ENCODE data around the gene OXGR1. TPM values are rescaled to one million over a fixed set of nuclear protein-coding genes. Genes with fewer than 3 reads are reported as not detected.
"Not testable (repeated sequence)": the region's sequence is repeated elsewhere in the genome, so short reads cannot be mapped to it uniquely, and the experiment has no call there.

Gene OXGR1
- total RNA-seq, 1 experiment from 2014 or later: not detected

- no peak overlapping the region for H3K23ac ChIP-seq (ENCODE audit: insufficient read length, low read depth, low read length)
- H3K4me1 ChIP-seq (ENCODE audit: insufficient read depth, low read length): no peaks in the 10 kb centered on the region
- H3K27me3 Mint-ChIP-seq (ENCODE audit: low read depth): peaks cover 40% of the 10 kb centered on the region
- H4K5ac ChIP-seq (ENCODE audit: insufficient read length, low read depth, low read length): no peak overlapping the region
- no peaks in the 10 kb centered on the region for H3K79me2 ChIP-seq (ENCODE audit: insufficient read depth, low read length)
- no peak overlapping the region for H3K4ac ChIP-seq (ENCODE audit: low read depth, low read length)
- no peaks in the 10 kb centered on the region for H3K27me3 ChIP-seq (ENCODE audit: insufficient read depth, low read length)
- H2BK15ac ChIP-seq (ENCODE audit: low read depth, low read length): no peak overlapping the region
- H3K14ac ChIP-seq (ENCODE audit: insufficient read depth, low read length): no peak overlapping the region
- DNase-seq: no peak
- H3K79me1 ChIP-seq (ENCODE audit: insufficient read depth, low read depth, low read length, poor library complexity, severe bottlenecking): no peaks in the 10 kb centered on the region
- no peak overlapping the region for H2AFZ ChIP-seq (ENCODE audit: low read length)
- H2AK5ac ChIP-seq (ENCODE audit: insufficient read length, low read length): no peak overlapping the region
- no peaks in the 10 kb centered on the region for H4K20me1 ChIP-seq (ENCODE audit: control insufficient read depth, insufficient read depth, insufficient read length)
- peaks cover 10 to 15% of the 10 kb centered on the region in 2 experiments for H3K4me1 Mint-ChIP-seq
- H4K91ac ChIP-seq (ENCODE audit: insufficient read length, low read depth, low read length): no peak overlapping the region
- H3T11ph ChIP-seq (ENCODE audit: low read length): no peak overlapping the region
- H3K23me2 ChIP-seq (ENCODE audit: insufficient read length, low read depth, low read length, poor library complexity, severe bottlenecking): no peaks in the 10 kb centered on the region
- H3K18ac ChIP-seq (ENCODE audit: insufficient read length, low read depth, low read length): no peak overlapping the region
- no peak overlapping the region for H4K8ac ChIP-seq (replicated peaks; ENCODE audit: insufficient read length, low read depth, low read length)
- H3K4me3 Mint-ChIP-seq: no peak overlapping the region
- no peak overlapping the region for H3K27ac ChIP-seq (ENCODE audit: insufficient read length, low read depth, low read length)
- H3K9ac ChIP-seq (ENCODE audit: extremely low read depth, insufficient read length, low read length): no peak overlapping the region
- H2BK5ac ChIP-seq (ENCODE audit: insufficient read length, low read length): no peak overlapping the region
- H3K27ac Mint-ChIP-seq: no peak overlapping the region
- no peak overlapping the region for H3K56ac ChIP-seq (ENCODE audit: insufficient read length, low read depth, low read length)
- no peak overlapping the region for H2BK120ac ChIP-seq (ENCODE audit: low read depth, low read length, poor library complexity, severe bottlenecking)
- no CpG with 5 or more reads among the region's 2 CpGs for WGBS (ENCODE audit: extremely low coverage, insufficient read length, low lambda C conversion rate)
- no peak overlapping the region for H2BK20ac ChIP-seq (ENCODE audit: low read depth, low read length, poor library complexity, severe bottlenecking)
- no peak for TF ChIP-seq CTCF (conservative IDR thresholded peaks at IDR 0.05)
- no peak overlapping the region for H3K4me2 ChIP-seq (ENCODE audit: insufficient read depth, insufficient read length, low read length)
- H2BK12ac ChIP-seq (ENCODE audit: insufficient read length, low read depth, low read length): no peak overlapping the region
- peaks cover 14 to 17% of the 10 kb centered on the region in 2 experiments for H3K9me3 Mint-ChIP-seq
- no peaks in the 10 kb centered on the region; a peak in 1 of 7 replicates for H3K36me3 Mint-ChIP-seq (ENCODE audit: insufficient read depth in 1 of 3, low read depth in 3 of 3)
- no peaks in the 10 kb centered on the region for H3K9me3 ChIP-seq (ENCODE audit: control insufficient read depth, low read depth, low read length)
Measured at GRCh38 chr13:96982672-96983071, 11.6 kb downstream of the OXGR1 start.

GRCh38 chr13:96979861-96980260 is 14.4 kb downstream of the OXGR1 start:
- Mint-ChIP-seq H3K4me1 (peaks cover 10 to 15% of the 10 kb centered on the region in 2 experiments), H3K9me3 (peaks cover 20 to 23% of the 10 kb centered on the region in 2 experiments), H3K27me3 (ENCODE audit: low read depth) (peaks cover 33% of the 10 kb centered on the region)
- H3T11ph ChIP-seq (ENCODE audit: low read length); H2BK15ac ChIP-seq (ENCODE audit: low read depth, low read length); H3K9ac ChIP-seq (ENCODE audit: extremely low read depth, insufficient read length, low read length); H3K36me3 Mint-ChIP-seq (ENCODE audit: insufficient read depth in 1 of 3, low read depth in 3 of 3); H3K4me3 Mint-ChIP-seq; H3K4me2 ChIP-seq (ENCODE audit: insufficient read depth, insufficient read length, low read length); H3K4ac ChIP-seq (ENCODE audit: low read depth, low read length); DNase-seq; H2BK20ac ChIP-seq (ENCODE audit: low read depth, low read length, poor library complexity, severe bottlenecking); H2BK5ac ChIP-seq (ENCODE audit: insufficient read length, low read length); H3K27me3 ChIP-seq (ENCODE audit: insufficient read depth, low read length); H3K56ac ChIP-seq (ENCODE audit: insufficient read length, low read depth, low read length); H3K27ac ChIP-seq (ENCODE audit: insufficient read length, low read depth, low read length); H2BK120ac ChIP-seq (ENCODE audit: low read depth, low read length, poor library complexity, severe bottlenecking); H2BK12ac ChIP-seq (ENCODE audit: insufficient read length, low read depth, low read length); H4K5ac ChIP-seq (ENCODE audit: insufficient read length, low read depth, low read length); H3K79me2 ChIP-seq (ENCODE audit: insufficient read depth, low read length); H4K91ac ChIP-seq (ENCODE audit: insufficient read length, low read depth, low read length); H4K8ac ChIP-seq (replicated peaks; ENCODE audit: insufficient read length, low read depth, low read length); H3K4me1 ChIP-seq (ENCODE audit: insufficient read depth, low read length); H2AK5ac ChIP-seq (ENCODE audit: insufficient read length, low read length); H3K23ac ChIP-seq (ENCODE audit: insufficient read length, low read depth, low read length); H3K23me2 ChIP-seq (ENCODE audit: insufficient read length, low read depth, low read length, poor library complexity, severe bottlenecking); H3K18ac ChIP-seq (ENCODE audit: insufficient read length, low read depth, low read length); H3K79me1 ChIP-seq (ENCODE audit: insufficient read depth, low read depth, low read length, poor library complexity, severe bottlenecking); H4K20me1 ChIP-seq (ENCODE audit: control insufficient read depth, insufficient read depth, insufficient read length); H2AFZ ChIP-seq (ENCODE audit: low read length); H3K14ac ChIP-seq (ENCODE audit: insufficient read depth, low read length); H3K27ac Mint-ChIP-seq; H3K9me3 ChIP-seq (ENCODE audit: control insufficient read depth, low read depth, low read length): not testable (repeated sequence)
- WGBS (ENCODE audit: extremely low coverage, insufficient read length, low lambda C conversion rate): no CpG with 5 or more reads among the region's 1 CpG

Measured in H9 (cell line).